ENCODE data around the gene NUSAP1.
A peak's percentile ranks its signal among the peaks of the same experiment; 100 is the strongest.
"Not testable (repeated sequence)": the region's sequence is repeated elsewhere in the genome, so short reads cannot be mapped to it uniquely, and the experiment has no call there.

Gene NUSAP1

DNA sequence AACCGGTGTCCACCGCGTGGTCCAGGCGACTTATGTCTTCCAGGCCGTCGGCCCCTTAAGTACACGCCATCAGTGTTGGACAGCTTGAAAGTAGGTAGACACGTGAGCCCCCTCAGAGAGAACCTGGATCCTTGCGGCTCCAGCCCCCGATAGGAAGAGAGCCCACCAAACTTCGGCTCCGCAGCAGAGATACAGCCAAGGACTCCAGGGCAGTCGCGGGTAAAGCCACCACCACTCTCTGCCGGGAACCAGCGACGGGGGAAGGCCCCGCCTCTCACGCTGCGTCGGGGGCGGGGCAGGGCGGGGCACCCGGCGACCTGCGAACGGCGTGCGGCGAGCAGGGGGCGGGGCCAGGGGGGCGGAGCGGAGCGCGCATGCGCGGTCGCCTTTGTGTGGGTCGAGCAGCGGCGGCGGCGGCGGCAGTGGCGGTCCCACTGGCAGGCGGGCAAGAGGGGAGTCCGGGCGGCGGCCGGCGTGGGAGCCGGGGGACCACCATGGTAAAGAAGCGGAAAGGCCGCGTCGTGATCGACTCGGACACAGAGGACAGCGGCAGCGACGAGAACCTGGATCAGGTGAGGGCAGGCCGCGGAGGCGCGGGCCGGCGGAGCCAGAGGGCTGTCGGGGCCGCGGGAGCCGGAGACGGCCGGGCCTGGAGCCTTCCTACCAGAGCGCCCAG lies 84.2 kb downstream of the NUSAP1 start, which contains the start of gene RTF1:
Gene RTF1 (plus strand): TSS at position 354 of the 676 bp plus-strand sequence. CDS start 21 bp downstream, at position 375.
- peak; percentile 98 for DNase-seq

DNA sequence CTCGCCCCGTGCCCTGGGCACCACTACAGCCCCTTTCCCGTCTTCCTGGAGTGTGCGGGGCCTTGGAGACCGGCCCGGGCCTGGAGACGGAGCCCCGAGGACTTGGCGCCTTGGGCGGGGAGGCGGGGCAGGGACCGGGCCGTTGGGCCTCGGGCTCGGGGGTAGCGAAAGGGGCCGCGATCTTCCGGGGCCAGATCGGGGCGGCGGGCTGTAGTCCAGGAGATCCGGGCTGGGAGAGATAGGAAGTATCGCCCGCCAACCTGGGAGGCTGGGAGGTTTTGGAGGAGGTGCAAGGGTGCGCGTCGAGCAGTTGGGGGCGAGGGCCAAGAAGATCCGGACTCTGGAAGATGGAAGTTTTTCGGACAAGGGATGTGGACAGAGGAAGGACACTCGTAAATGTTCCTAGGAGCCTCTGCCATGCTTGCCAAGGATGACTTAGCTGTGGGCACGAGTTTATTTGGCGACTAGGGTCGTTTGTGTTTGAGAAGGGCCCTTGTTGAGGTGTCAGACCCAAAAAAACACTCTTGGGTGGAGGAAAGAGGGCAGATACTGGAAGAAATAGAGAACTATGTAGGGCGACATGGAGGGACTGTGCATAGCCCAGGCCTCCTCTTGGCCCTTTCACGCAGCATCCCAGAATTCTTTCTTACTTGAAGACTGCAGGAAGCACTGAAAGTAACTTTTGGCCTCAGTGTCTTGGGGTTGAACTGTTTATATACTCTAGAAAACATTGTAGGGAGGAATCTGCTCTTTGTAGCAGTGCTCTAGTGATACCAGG lies 84.9 kb downstream of the NUSAP1 start:
- no peak for DNase-seq

GRCh38 chr15:41423979-41424659 lies 91.4 kb downstream of the NUSAP1 start:
- no peak for DNase-seq

- no peak for DNase-seq
These were observed 92.1 kb downstream of the NUSAP1 start for GRCh38 chr15:41424809-41425208.

- not testable (repeated sequence) for DNase-seq
These were observed 93.2 kb downstream of the NUSAP1 start for GRCh38 chr15:41425907-41426306.

GRCh38 chr15:41429003-41429890 lies 96.6 kb downstream of the NUSAP1 start:
- DNase-seq = no peak

Data from eye (tissue), 1 donor.